Lower lobe of right lung (tissue), 2 donors: ENCODE measurements around the gene P3R3URF. TPM values are rescaled to one million over a fixed set of nuclear protein-coding genes. Genes with fewer than 3 reads are reported as not detected.

Experiments
- ATAC-seq, 2 donors: fragments of 200-7000 bp; cut with Tn5 transposase; one replicate each; pipeline ENCODE4 v1.9.1; 2020 to 2022; ENCODE audit warnings: mild to moderate bottlenecking in 2 of 2, moderate library complexity in 2 of 2
- DNase-seq: peaks from one replicate; pipeline ENCODE4 v3.0.0-alpha.2; 2020
- H3K27ac ChIP-seq: fragments of 200-600 bp; one replicate; pipeline ENCODE4 v1.8.0; 2022
- H3K27me3 ChIP-seq: fragments of 200-600 bp; one replicate; pipeline ENCODE4 v1.8.0; 2022; ENCODE audit warnings: low read depth
- H3K36me3 ChIP-seq: fragments of 200-600 bp; one replicate; pipeline ENCODE4 v1.8.0; 2022; ENCODE audit warnings: mild to moderate bottlenecking
- H3K4me1 ChIP-seq: fragments of 200-600 bp; one replicate; pipeline ENCODE4 v1.8.0; 2022
- H3K4me3 ChIP-seq: fragments of 200-600 bp; one replicate; pipeline ENCODE4 v1.8.0; 2022; ENCODE audit warnings: mild to moderate bottlenecking
- H3K9me3 ChIP-seq: fragments of 200-600 bp; one replicate; pipeline ENCODE4 v1.8.0; 2022
- CTCF ChIP-seq: fragments of 200-600 bp; IDR thresholded peaks from one replicate; pipeline ENCODE4 v1.8.0; 2022; ENCODE audit warnings: antibody characterized with exemption, mild to moderate bottlenecking
- intact Hi-C: fragments of 100-400 bp; cut with DNase I; formaldehyde crosslinking; loops from one replicate; pipeline ENCODE4 v1.11.0; 2022
- total RNA-seq: library from RNA; stranded (reverse); fragmentation: NEBNext Ultra II Directional; extraction: Animal tissue kit (Norgen Biotek cat#: 25700); gene quantifications from one replicate; pipeline ENCODE4 v1.2.1, GENCODE V29; 2021
- donor health status: DM: no; HTN: yes; CAD: no; lungs with severe emphysema.

Gene P3R3URF
- total RNA-seq, 1 donor from 2014 or later: not detected

GRCh38 chr1:46134660-46135331 lies 41.5 kb downstream of the P3R3URF start:
- intact Hi-C loops: no loop called here
- DNase-seq (no peak), ATAC-seq (no peak)
- Histone ChIP-seq H3K27me3 (peaks cover 4% of the 10 kb centered on the region), H3K9me3 (no peaks in the 10 kb centered on the region), H3K4me3 (no peak overlapping the region), H3K27ac (no peak overlapping the region), H3K4me1 (peaks cover 23% of the 10 kb centered on the region), H3K36me3 (no peaks in the 10 kb centered on the region)
- no peak for TF ChIP-seq CTCF

GRCh38 chr1:46133781-46134350 lies 42.4 kb downstream of the P3R3URF start:
- Histone ChIP-seq H3K9me3 (no peaks in the 10 kb centered on the region), H3K36me3 (no peaks in the 10 kb centered on the region), H3K27ac (peak overlapping the region; percentile 95), H3K4me3 (peak overlapping the region; percentile 76), H3K27me3 (peaks cover 11% of the 10 kb centered on the region), H3K4me1 (peaks cover 23% of the 10 kb centered on the region)
- intact Hi-C loops: no loop called here
- no peak for TF ChIP-seq CTCF
- ATAC-seq: no peak
- DNase-seq: no peak

- H3K27me3 ChIP-seq: peaks cover 11% of the 10 kb centered on the region
- no peak for TF ChIP-seq CTCF
- peak; percentile 68 to 69 for ATAC-seq
- H3K4me3 ChIP-seq: peak overlapping the region; percentile 76
- no peaks in the 10 kb centered on the region for H3K36me3 ChIP-seq
- peaks cover 23% of the 10 kb centered on the region for H3K4me1 ChIP-seq
- H3K9me3 ChIP-seq: no peaks in the 10 kb centered on the region
- peak overlapping the region; percentile 95 for H3K27ac ChIP-seq
- DNase-seq: no peak
- intact Hi-C loops: no loop called here
Observed at GRCh38 chr1:46133181-46133658, 43.1 kb downstream of the P3R3URF start.

- ATAC-seq: peak; percentile 99
- no peaks in the 10 kb centered on the region for H3K36me3 ChIP-seq
- intact Hi-C loops: no loop called here
- H3K9me3 ChIP-seq: no peaks in the 10 kb centered on the region
- peaks cover 11% of the 10 kb centered on the region for H3K27me3 ChIP-seq
- H3K4me3 ChIP-seq: peak within 1 kb of the TSS; percentile 76
- DNase-seq: peak; percentile 99
- H3K27ac ChIP-seq: peak within 1 kb of the TSS; percentile 95
- H3K4me1 ChIP-seq: peaks cover 23% of the 10 kb centered on the region
- TF ChIP-seq CTCF: no peak
Observed at GRCh38 chr1:46132529-46133180, 43.6 kb downstream of the P3R3URF start, which contains the start of gene PIK3R3. Gene PIK3R3, minus strand, starts transcription at chr1:46132629. Its CDS starts 677 bp downstream, at chr1:46131952.

- no peak for TF ChIP-seq CTCF
- no peaks in the 10 kb centered on the region for H3K9me3 ChIP-seq
- intact Hi-C loops: no loop called here
- H3K4me3 ChIP-seq: peak overlapping the region; percentile 76
- no peak for ATAC-seq
- H3K36me3 ChIP-seq: no peaks in the 10 kb centered on the region
- peak overlapping the region; percentile 95 for H3K27ac ChIP-seq
- peaks cover 23% of the 10 kb centered on the region for H3K4me1 ChIP-seq
- H3K27me3 ChIP-seq: peaks cover 11% of the 10 kb centered on the region
- no peak for DNase-seq
Observed at GRCh38 chr1:46131712-46132528, 44.4 kb downstream of the P3R3URF start.
